T-helper 2 cell treated with Interferon-gamma antibody and Interleukin-4, amounts not matched to agents 5 μg/mL and 100 μg/mL, for 36 hours (primary cell): ENCODE results near the gene UNG.
"Not testable (repeated sequence)": the region's sequence is repeated elsewhere in the genome, so short reads cannot be mapped to it uniquely, and the experiment has no call there.

Source experiments
- DNase-seq: peaks from one replicate; pipeline ENCODE4 v3.0.0; 2021; ENCODE audit warnings: low spot score
- H3K27ac Mint-ChIP-seq: one replicate; pipeline ENCODE4 v1.8.0; 2021; ENCODE audit warnings: mild to moderate bottlenecking, mixed read lengths
- H3K27me3 Mint-ChIP-seq: one replicate; pipeline ENCODE4 v1.8.0; 2021; ENCODE audit warnings: low read depth, mixed read lengths
- H3K36me3 Mint-ChIP-seq: one replicate; pipeline ENCODE4 v1.8.0; 2021; ENCODE audit warnings: low read depth, mixed read lengths
- H3K4me1 Mint-ChIP-seq: one replicate; pipeline ENCODE4 v1.8.0; 2021; ENCODE audit warnings: low read depth, mixed read lengths
- H3K4me3 Mint-ChIP-seq: one replicate; pipeline ENCODE4 v1.8.0; 2022; ENCODE audit warnings: mild to moderate bottlenecking, moderate library complexity, mixed read lengths
- H3K9me3 Mint-ChIP-seq: one replicate; pipeline ENCODE4 v1.8.0; 2021; ENCODE audit warnings: mixed read lengths

The UNG gene

GRCh38 chr12:109097435-109098182 lies at the start of gene UNG:
TSS of gene UNG (plus strand) at chr12:109097597. CDS start at chr12:109097680, 83 bp downstream.
- no peaks in the 10 kb centered on the region for H3K27me3 Mint-ChIP-seq
- H3K27ac Mint-ChIP-seq, result peak within 1 kb of the TSS; percentile 79
- peak within 1 kb of the TSS; percentile 91 for H3K4me3 Mint-ChIP-seq
- H3K36me3 Mint-ChIP-seq, result peaks cover 30% of the 10 kb centered on the region
- H3K9me3 Mint-ChIP-seq, result no peaks in the 10 kb centered on the region
- DNase-seq, result peak; percentile 95
- peaks cover 24% of the 10 kb centered on the region for H3K4me1 Mint-ChIP-seq

- DNase-seq, H3K27me3 Mint-ChIP-seq, H3K4me1 Mint-ChIP-seq, H3K4me3 Mint-ChIP-seq, H3K27ac Mint-ChIP-seq, H3K36me3 Mint-ChIP-seq, H3K9me3 Mint-ChIP-seq: not testable (repeated sequence)
Observed at GRCh38 chr12:109048706-109049105, 48.7 kb upstream of the UNG start.

- DNase-seq, H3K4me3 Mint-ChIP-seq, H3K27me3 Mint-ChIP-seq, H3K9me3 Mint-ChIP-seq, H3K27ac Mint-ChIP-seq, H3K36me3 Mint-ChIP-seq: not testable (repeated sequence)
- H3K4me1 Mint-ChIP-seq, result peaks cover 11% of the 10 kb centered on the region
Observed at GRCh38 chr12:109049794-109050193, 47.6 kb upstream of the UNG start.

GRCh38 chr12:109052097-109052413 lies 45.3 kb upstream of the UNG start:
- DNase-seq, result no peak
- Mint-ChIP-seq H3K36me3 (peaks cover 5% of the 10 kb centered on the region), H3K4me3 (peak overlapping the region; percentile 94), H3K27me3 (no peaks in the 10 kb centered on the region), H3K9me3 (no peaks in the 10 kb centered on the region), H3K27ac (peak overlapping the region; percentile 83), H3K4me1 (peaks cover 10% of the 10 kb centered on the region)

- peak; percentile 81 for DNase-seq
- H3K36me3 Mint-ChIP-seq, result peaks cover 5% of the 10 kb centered on the region
- H3K27me3 Mint-ChIP-seq, result no peaks in the 10 kb centered on the region
- peak within 1 kb of the TSS; percentile 94 for H3K4me3 Mint-ChIP-seq
- H3K4me1 Mint-ChIP-seq, result peaks cover 9% of the 10 kb centered on the region
- H3K27ac Mint-ChIP-seq, result peak within 1 kb of the TSS; percentile 98
- no peaks in the 10 kb centered on the region for H3K9me3 Mint-ChIP-seq
Observed at GRCh38 chr12:109052414-109053323, 44.7 kb upstream of the UNG start, which contains the start of gene USP30. TSS of gene USP30 (plus strand) at chr12:109052576. CDS start at chr12:109052679, 103 bp downstream.

- peak; percentile 33 for DNase-seq
- Mint-ChIP-seq H3K9me3 (no peaks in the 10 kb centered on the region), H3K27ac (peak overlapping the region; percentile 98), H3K27me3 (no peaks in the 10 kb centered on the region), H3K4me1 (peaks cover 9% of the 10 kb centered on the region), H3K36me3 (peaks cover 5% of the 10 kb centered on the region), H3K4me3 (peak overlapping the region; percentile 94)
Observed at GRCh38 chr12:109053382-109054123, 43.8 kb upstream of the UNG start.

GRCh38 chr12:109054124-109054513 lies 43.3 kb upstream of the UNG start:
- H3K4me1 Mint-ChIP-seq, result not testable (repeated sequence)

GRCh38 chr12:109054520-109054919 lies 42.9 kb upstream of the UNG start:
- peak overlapping the region; percentile 29 for H3K4me3 Mint-ChIP-seq
- DNase-seq, result no peak
- peak overlapping the region; percentile 52 for H3K27ac Mint-ChIP-seq
- peaks cover 9% of the 10 kb centered on the region for H3K4me1 Mint-ChIP-seq
- no peaks in the 10 kb centered on the region for H3K27me3 Mint-ChIP-seq
- no peaks in the 10 kb centered on the region for H3K9me3 Mint-ChIP-seq
- H3K36me3 Mint-ChIP-seq, result peaks cover 5% of the 10 kb centered on the region

More at GRCh38 chr12:109054124-109054513, 43.3 kb upstream of the UNG start:
- DNase-seq, H3K9me3 Mint-ChIP-seq, H3K36me3 Mint-ChIP-seq, H3K27me3 Mint-ChIP-seq: not testable (repeated sequence)
- peak overlapping the region; percentile 94 for H3K4me3 Mint-ChIP-seq
- H3K27ac Mint-ChIP-seq, result peak overlapping the region; percentile 98

- Mint-ChIP-seq H3K9me3 (no peaks in the 10 kb centered on the region), H3K27ac (no peak overlapping the region), H3K4me1 (peaks cover 9% of the 10 kb centered on the region), H3K27me3 (no peaks in the 10 kb centered on the region), H3K4me3 (no peak overlapping the region), H3K36me3 (peaks cover 5% of the 10 kb centered on the region)
- DNase-seq, result no peak
Observed at GRCh38 chr12:109056891-109057290, 40.5 kb upstream of the UNG start.

- DNase-seq, result no peak
- Mint-ChIP-seq H3K9me3 (no peaks in the 10 kb centered on the region), H3K4me1 (peaks cover 5% of the 10 kb centered on the region), H3K36me3 (peaks cover 2% of the 10 kb centered on the region), H3K27ac (no peak overlapping the region), H3K4me3 (no peak overlapping the region), H3K27me3 (no peaks in the 10 kb centered on the region)
Observed at GRCh38 chr12:109057376-109057775, 40.0 kb upstream of the UNG start.

- Mint-ChIP-seq H3K27ac (no peak overlapping the region), H3K9me3 (no peaks in the 10 kb centered on the region), H3K4me1 (peaks cover 4% of the 10 kb centered on the region), H3K4me3 (no peak overlapping the region), H3K36me3 (peaks cover 2% of the 10 kb centered on the region), H3K27me3 (no peaks in the 10 kb centered on the region)
- DNase-seq, result no peak
Observed at GRCh38 chr12:109058773-109059172, 38.6 kb upstream of the UNG start.

- Mint-ChIP-seq H3K4me1 (no peaks in the 10 kb centered on the region), H3K27ac (no peak overlapping the region), H3K27me3 (no peaks in the 10 kb centered on the region), H3K36me3 (peaks cover 4% of the 10 kb centered on the region), H3K9me3 (no peaks in the 10 kb centered on the region), H3K4me3 (no peak overlapping the region)
- DNase-seq, result no peak
Observed at GRCh38 chr12:109064143-109064542, 33.3 kb upstream of the UNG start.

GRCh38 chr12:109065154-109065852 lies 32.1 kb upstream of the UNG start:
- peaks cover 4% of the 10 kb centered on the region for H3K36me3 Mint-ChIP-seq
- no peak overlapping the region for H3K27ac Mint-ChIP-seq
- H3K4me3 Mint-ChIP-seq, result no peak overlapping the region
- no peaks in the 10 kb centered on the region for H3K27me3 Mint-ChIP-seq
- DNase-seq, result no peak
- no peaks in the 10 kb centered on the region for H3K4me1 Mint-ChIP-seq
- no peaks in the 10 kb centered on the region for H3K9me3 Mint-ChIP-seq
